ENCODE measurements around the gene LPIN1.

GRCh38 chr2:11715987-11716652 lies 30.3 kb upstream of the LPIN1 start:
- TF ChIP-seq CTCF (IDR thresholded peaks at IDR 0.05; ENCODE audit: low read depth, low read length) (no peak), POLR2A (IDR thresholded peaks at IDR 0.05; ENCODE audit: extremely low read depth, insufficient read length) (no peak), MAX (IDR thresholded peaks at IDR 0.05; ENCODE audit: low read depth, low read length) (no peak)

Measured in NB4 (cell line).